Gastrocnemius medialis (tissue), 4 donors: ENCODE measurements around the gene PACSIN1.

Experiments
- POLR2A ChIP-seq, 2 donors: fragments of 450-650 bp; IDR thresholded peaks; one replicate each; pipeline ENCODE4 v1.6.1; 2017; ENCODE audit warnings: antibody characterized with exemption in 2 of 2, mild to moderate bottlenecking in 2 of 2, moderate library complexity in 2 of 2
- TF ChIP-seq, protein P1 (sequence below), 5 experiments: fragments of 450-650 bp in 3 of 5; fragments of 200-600 bp in 2 of 5; sonication (generic) in 2 of 5; IDR thresholded peaks in 4 of 5; conservative IDR thresholded peaks in 1 of 5; 1 replicate in 4 of 5; 2 replicates in 1 of 5; pipeline ENCODE4 v1.5.1; 2016 to 2019; ENCODE audit warnings: antibody characterized with exemption in 5 of 5, mild to moderate bottlenecking in 3 of 5, moderate library complexity in 3 of 5

DNA sequence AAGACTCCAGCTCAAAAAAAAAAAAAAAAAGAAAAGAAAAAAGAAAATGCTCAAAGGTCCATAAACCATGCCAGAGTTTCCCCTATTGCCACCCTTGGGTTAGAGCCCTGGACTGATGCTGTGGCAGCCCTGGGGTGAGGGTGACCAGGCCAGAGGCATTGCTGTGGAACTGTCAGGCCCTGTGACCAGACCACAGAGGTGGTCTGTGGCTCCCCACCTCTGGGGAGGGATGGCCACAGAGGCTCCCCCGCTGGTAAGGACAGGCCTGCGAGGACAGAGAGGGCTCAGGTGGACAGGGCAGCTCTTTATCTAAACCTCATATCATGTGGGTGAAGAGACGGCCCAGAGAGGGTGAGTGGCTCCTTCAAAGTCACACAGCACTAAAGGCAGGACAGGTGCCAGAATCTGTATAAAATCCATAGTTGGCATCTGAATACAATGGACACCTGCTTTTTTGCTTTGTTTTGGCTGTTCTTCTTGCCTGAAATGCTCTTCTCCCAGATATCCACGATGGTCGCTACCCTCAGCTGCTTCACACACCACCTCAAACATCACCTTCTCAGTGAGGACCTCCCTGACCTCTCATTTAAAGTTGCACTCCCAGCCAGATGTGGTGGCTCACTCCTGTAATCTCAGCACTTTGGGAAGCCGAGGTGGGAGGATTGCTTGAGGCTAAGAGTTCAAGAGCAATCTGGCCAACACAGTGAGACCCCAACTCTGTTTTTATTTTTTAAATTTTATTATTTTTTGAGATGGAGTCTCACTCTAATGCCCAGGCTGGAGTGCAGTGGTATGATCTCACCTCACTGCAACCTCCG, 112.8 kb downstream of the PACSIN1 start:
- TF ChIP-seq, protein P1, sequence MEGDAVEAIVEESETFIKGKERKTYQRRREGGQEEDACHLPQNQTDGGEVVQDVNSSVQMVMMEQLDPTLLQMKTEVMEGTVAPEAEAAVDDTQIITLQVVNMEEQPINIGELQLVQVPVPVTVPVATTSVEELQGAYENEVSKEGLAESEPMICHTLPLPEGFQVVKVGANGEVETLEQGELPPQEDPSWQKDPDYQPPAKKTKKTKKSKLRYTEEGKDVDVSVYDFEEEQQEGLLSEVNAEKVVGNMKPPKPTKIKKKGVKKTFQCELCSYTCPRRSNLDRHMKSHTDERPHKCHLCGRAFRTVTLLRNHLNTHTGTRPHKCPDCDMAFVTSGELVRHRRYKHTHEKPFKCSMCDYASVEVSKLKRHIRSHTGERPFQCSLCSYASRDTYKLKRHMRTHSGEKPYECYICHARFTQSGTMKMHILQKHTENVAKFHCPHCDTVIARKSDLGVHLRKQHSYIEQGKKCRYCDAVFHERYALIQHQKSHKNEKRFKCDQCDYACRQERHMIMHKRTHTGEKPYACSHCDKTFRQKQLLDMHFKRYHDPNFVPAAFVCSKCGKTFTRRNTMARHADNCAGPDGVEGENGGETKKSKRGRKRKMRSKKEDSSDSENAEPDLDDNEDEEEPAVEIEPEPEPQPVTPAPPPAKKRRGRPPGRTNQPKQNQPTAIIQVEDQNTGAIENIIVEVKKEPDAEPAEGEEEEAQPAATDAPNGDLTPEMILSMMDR (IDR thresholded peaks at IDR 0.05 in 4 of 5, conservative IDR thresholded peaks at IDR 0.05 in 1 of 5): no peak
- no peak for TF ChIP-seq POLR2A (IDR thresholded peaks at IDR 0.05)
